ENCODE results near the gene NR2C2. TPM values are rescaled to one million over a fixed set of nuclear protein-coding genes. Genes with fewer than 3 reads are reported as not detected.

NR2C2 gene
- total and polyA plus RNA-seq, 8 donors = 37.7 to 65.4 (median 55.8) TPM

DNA sequence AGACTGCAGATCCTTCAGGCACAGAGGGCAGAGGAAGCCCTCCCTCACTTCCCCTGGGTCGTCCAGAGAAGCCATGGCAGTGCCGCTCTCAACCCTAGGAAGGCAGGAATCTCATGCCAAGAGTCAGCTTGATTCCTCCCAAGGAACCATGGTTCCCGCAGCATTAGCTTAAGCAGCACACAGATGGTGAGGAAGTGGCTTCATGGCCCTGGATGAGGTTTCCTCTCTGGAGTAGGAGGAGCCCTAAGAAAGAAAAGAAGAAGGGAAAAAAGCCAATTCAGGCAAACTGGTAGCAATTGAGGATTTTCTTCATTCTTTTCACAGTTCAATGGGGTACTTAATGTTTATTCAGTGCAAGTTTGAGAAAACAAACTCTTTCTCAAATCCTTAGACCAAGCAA lies 148.7 kb downstream of the NR2C2 start:
- no peak for DNase-seq
- intact Hi-C loops (cut with DNase I) = no loop called here
- Histone ChIP-seq H3K36me3 (peaks cover 0 to 51% of the 10 kb centered on the region in 2 donors), H3K27me3 (no peaks in the 10 kb centered on the region), H3K4me3 (no peak overlapping the region), H3K9me3 (no peaks in the 10 kb centered on the region), H3K4me1 (peaks cover 7 to 29% of the 10 kb centered on the region in 2 donors), H3K27ac (peak overlapping the region in 1 of 2 donors; percentile 48)
- ATAC-seq = no peak
- no peak for TF ChIP-seq CTCF (IDR thresholded peaks at IDR 0.05)

DNA sequence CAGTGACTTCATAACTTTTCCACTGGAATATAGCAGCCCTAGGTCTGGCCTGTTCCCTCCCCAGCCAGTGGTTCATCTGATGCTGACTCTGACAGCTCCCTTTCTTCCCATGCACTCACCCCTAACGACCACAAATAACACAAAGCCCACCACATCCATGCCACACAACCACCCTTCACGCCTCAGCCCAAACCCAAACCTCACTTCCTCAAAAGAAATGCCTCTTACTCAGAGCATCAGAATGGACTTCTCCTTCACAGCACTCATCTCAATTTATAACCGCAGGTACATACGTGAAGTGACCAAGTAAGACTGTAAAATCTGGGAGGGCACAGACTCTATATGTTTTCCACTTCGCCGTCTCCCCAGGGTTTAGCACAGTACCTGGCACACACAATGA lies 150.5 kb downstream of the NR2C2 start:
- ATAC-seq (no peak), DNase-seq (no peak)
- H3K4me1 ChIP-seq = peaks cover 7 to 43% of the 10 kb centered on the region in 2 donors
- peaks cover 0 to 33% of the 10 kb centered on the region in 2 donors for H3K36me3 ChIP-seq
- TF ChIP-seq CTCF (IDR thresholded peaks at IDR 0.05) = no peak
- peak overlapping the region; percentile 61 to 81 for H3K4me3 ChIP-seq
- no peaks in the 10 kb centered on the region for H3K9me3 ChIP-seq
- no peaks in the 10 kb centered on the region for H3K27me3 ChIP-seq
- peak overlapping the region in 1 of 2 donors; percentile 84 for H3K27ac ChIP-seq
- intact Hi-C loops (cut with DNase I) = no loop called here

Other genes starting within 250 kb of the NR2C2 start
- gene FGD5, start 128.6 kb upstream of the NR2C2 start, total RNA-seq = 10 to 100 TPM; 25.4 to 48.7 TPM
- 10 to 100 TPM; 39.8 to 49.4 (median 41.7) TPM for gene FGD5, start 128.6 kb upstream of the NR2C2 start, polyA plus RNA-seq (ENCODE audit: insufficient read length in 6 of 6)
- 10 to 100 TPM; 62.4 to 70.2 TPM for gene MRPS25, start 117.7 kb downstream of the NR2C2 start, total RNA-seq
- 10 to 100 TPM; 56.0 to 78.7 (median 73.8) TPM for gene MRPS25, start 117.7 kb downstream of the NR2C2 start, polyA plus RNA-seq (ENCODE audit: insufficient read length in 6 of 6)
- 10 to 100 TPM; 24.5 to 24.9 TPM for gene RBSN, start 151.6 kb downstream of the NR2C2 start, total RNA-seq
- gene RBSN, start 151.6 kb downstream of the NR2C2 start, polyA plus RNA-seq (ENCODE audit: insufficient read length in 6 of 6) = 10 to 100 TPM; 32.2 to 37.0 (median 33.0) TPM